ENCODE measurements around the gene EHD4.

DNA sequence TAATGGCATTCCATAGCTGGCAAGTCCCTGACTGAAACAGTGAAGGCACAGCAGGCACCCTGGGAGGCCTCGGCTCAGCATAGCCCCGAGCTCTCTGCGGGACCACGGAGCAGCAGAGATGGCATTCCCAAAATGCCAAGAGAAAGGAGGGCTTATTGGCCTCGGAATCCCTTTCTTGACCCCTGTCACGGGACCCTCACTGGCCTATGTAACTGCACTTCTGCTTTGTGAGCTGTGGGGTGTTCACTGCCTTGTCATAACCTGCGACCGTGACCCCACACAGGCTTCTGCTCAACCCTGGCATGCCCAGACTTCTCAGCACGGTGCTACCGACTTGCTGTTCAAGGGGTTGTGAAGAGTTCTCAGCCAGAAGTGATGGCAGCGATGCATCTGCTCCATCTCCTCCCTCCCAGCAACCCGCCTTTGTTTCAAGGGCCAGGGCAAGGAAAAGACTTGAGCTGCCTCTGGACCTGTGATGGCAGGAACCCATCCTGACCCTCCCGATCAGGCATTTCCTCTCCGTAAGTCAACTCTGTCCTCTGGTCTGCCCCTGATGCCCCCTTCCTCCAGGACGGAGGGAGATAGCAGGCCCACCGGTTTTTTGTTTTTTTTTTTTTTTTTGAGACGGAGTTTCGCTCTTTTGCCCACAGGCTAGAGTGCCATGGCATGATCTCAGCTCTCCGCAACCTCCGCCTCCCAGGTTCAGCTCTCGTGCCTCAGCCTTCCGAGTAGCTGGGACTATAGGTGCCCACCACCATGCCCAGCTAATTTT is 30.5 kb downstream of the EHD4 start:
- TF ChIP-seq, protein P1, sequence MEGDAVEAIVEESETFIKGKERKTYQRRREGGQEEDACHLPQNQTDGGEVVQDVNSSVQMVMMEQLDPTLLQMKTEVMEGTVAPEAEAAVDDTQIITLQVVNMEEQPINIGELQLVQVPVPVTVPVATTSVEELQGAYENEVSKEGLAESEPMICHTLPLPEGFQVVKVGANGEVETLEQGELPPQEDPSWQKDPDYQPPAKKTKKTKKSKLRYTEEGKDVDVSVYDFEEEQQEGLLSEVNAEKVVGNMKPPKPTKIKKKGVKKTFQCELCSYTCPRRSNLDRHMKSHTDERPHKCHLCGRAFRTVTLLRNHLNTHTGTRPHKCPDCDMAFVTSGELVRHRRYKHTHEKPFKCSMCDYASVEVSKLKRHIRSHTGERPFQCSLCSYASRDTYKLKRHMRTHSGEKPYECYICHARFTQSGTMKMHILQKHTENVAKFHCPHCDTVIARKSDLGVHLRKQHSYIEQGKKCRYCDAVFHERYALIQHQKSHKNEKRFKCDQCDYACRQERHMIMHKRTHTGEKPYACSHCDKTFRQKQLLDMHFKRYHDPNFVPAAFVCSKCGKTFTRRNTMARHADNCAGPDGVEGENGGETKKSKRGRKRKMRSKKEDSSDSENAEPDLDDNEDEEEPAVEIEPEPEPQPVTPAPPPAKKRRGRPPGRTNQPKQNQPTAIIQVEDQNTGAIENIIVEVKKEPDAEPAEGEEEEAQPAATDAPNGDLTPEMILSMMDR (optimal IDR thresholded peaks at IDR 0.05 in 1 of 3, IDR thresholded peaks at IDR 0.05 in 1 of 3, conservative IDR thresholded peaks at IDR 0.05 in 1 of 3; ENCODE audit: extremely low read depth in 1 of 3, insufficient read depth in 2 of 3, low read length in 3 of 3): no peak
- TF ChIP-seq EZH2 (IDR thresholded peaks at IDR 0.05; ENCODE audit: low read length): no peak
